GM12892 (cell line): Measurements from ENCODE around the gene FGD4.
"Not testable (repeated sequence)": the region's sequence is repeated elsewhere in the genome, so short reads cannot be mapped to it uniquely, and the experiment has no call there.

ENCODE experiments used
- DNase-seq: peaks from one replicate; pipeline ENCODE4 v3.0.0; 2011; ENCODE audit not compliant: insufficient read length
- FAIRE-seq: peaks from 2 replicates; lab custom pipeline; 2011; peaks lifted over from hg19 to GRCh38; lab: Jason Lieb, UNC
- POLR2A ChIP-seq: IDR thresholded peaks from 2 replicates; pipeline ENCODE4 v1.6.1; 2011; ENCODE audit warnings: low read depth, low read length, control low read depth
- POLR2AphosphoS5 ChIP-seq: IDR thresholded peaks from 2 replicates; pipeline ENCODE4 v1.6.1; 2011; ENCODE audit warnings: low read depth, low read length, control low read depth
- TAF1 ChIP-seq: IDR thresholded peaks from 2 replicates; pipeline ENCODE4 v1.6.1; 2011; ENCODE audit warnings: low read depth, mild to moderate bottlenecking, control low read depth, low read length, borderline replicate concordance

The FGD4 gene

GRCh38 chr12:32542428-32543229 lies 143.3 kb downstream of the FGD4 start:
- no peak for FAIRE-seq
- TF ChIP-seq POLR2A = no peak
- no peak for TF ChIP-seq TAF1
- no peak for TF ChIP-seq POLR2AphosphoS5

GRCh38 chr12:32544893-32545292 lies 145.5 kb downstream of the FGD4 start:
- DNase-seq (no peak), FAIRE-seq (no peak)
- TF ChIP-seq POLR2A (no peak), TAF1 (no peak), POLR2AphosphoS5 (no peak)

More at GRCh38 chr12:32542428-32543229, 143.3 kb downstream of the FGD4 start:
- DNase-seq = no peak

GRCh38 chr12:32545413-32545980 lies 146.1 kb downstream of the FGD4 start:
- no peak for DNase-seq
- TF ChIP-seq POLR2A (no peak), TAF1 (no peak), POLR2AphosphoS5 (no peak)
- no peak for FAIRE-seq

GRCh38 chr12:32546272-32546671 lies 146.9 kb downstream of the FGD4 start:
- TF ChIP-seq POLR2A (no peak), TAF1 (no peak), POLR2AphosphoS5 (no peak)

GRCh38 chr12:32548691-32549281 lies 149.4 kb downstream of the FGD4 start:
- DNase-seq (no peak), FAIRE-seq (no peak)
- TF ChIP-seq POLR2A (no peak), TAF1 (no peak), POLR2AphosphoS5 (no peak)

More at GRCh38 chr12:32546272-32546671, 146.9 kb downstream of the FGD4 start:
- DNase-seq (no peak), FAIRE-seq (no peak)

- TF ChIP-seq POLR2AphosphoS5 (no peak), POLR2A (no peak), TAF1 (no peak)
- no peak for DNase-seq
- FAIRE-seq = no peak
These were observed 150.3 kb downstream of the FGD4 start for GRCh38 chr12:32549675-32550079.

GRCh38 chr12:32551058-32551457 lies 151.7 kb downstream of the FGD4 start:
- FAIRE-seq (no peak), DNase-seq (no peak)
- no peak for TF ChIP-seq POLR2AphosphoS5
- TF ChIP-seq POLR2A = no peak
- no peak for TF ChIP-seq TAF1

GRCh38 chr12:32558903-32559302 lies 159.5 kb downstream of the FGD4 start:
- DNase-seq = peak; percentile 36
- no peak for TF ChIP-seq POLR2A
- no peak for TF ChIP-seq TAF1
- no peak for TF ChIP-seq POLR2AphosphoS5
- peak; percentile 75 for FAIRE-seq

- TF ChIP-seq POLR2A (no peak), POLR2AphosphoS5 (no peak), TAF1 (no peak)
- DNase-seq (no peak), FAIRE-seq (no peak)
These were observed 160.1 kb downstream of the FGD4 start for GRCh38 chr12:32559434-32559833.

GRCh38 chr12:32560520-32560919 lies 161.2 kb downstream of the FGD4 start:
- FAIRE-seq = peak; percentile 44
- TF ChIP-seq POLR2A (no peak), TAF1 (no peak), POLR2AphosphoS5 (no peak)
- DNase-seq = no peak

- DNase-seq = no peak
- no peak for FAIRE-seq
These were observed 162.6 kb downstream of the FGD4 start for GRCh38 chr12:32561931-32562341.

GRCh38 chr12:32562413-32562812 lies 163.1 kb downstream of the FGD4 start:
- not testable (repeated sequence) for FAIRE-seq, DNase-seq

More at GRCh38 chr12:32561931-32562341, 162.6 kb downstream of the FGD4 start:
- TF ChIP-seq TAF1 = no peak
- TF ChIP-seq POLR2AphosphoS5 = no peak
- no peak for TF ChIP-seq POLR2A
